SJCRH30 (cell line): ENCODE results near the gene RHOB. TPM values are rescaled to one million over a fixed set of nuclear protein-coding genes. Genes with fewer than 3 reads are reported as not detected.

Experiments used
- DNase-seq, 2 experiments: peaks; one replicate each; pipeline ENCODE4 v3.0.0-alpha.2; 2015 to 2020
- H3K27ac ChIP-seq: fragments of 250-450 bp; sonication (Bioruptor Pico); 2 replicates; pipeline ENCODE4 v1.5.1; 2020; ENCODE audit warnings: mild to moderate bottlenecking, moderate library complexity
- H3K27me3 ChIP-seq: fragments of 250-450 bp; sonication (Bioruptor Pico); 2 replicates; pipeline ENCODE4 v1.5.1; 2020; ENCODE audit warnings: mild to moderate bottlenecking, moderate library complexity
- H3K36me3 ChIP-seq: fragments of 250-450 bp; sonication (Bioruptor Pico); 2 replicates; pipeline ENCODE4 v1.5.1; 2020; ENCODE audit warnings: mild to moderate bottlenecking, moderate library complexity
- H3K4me1 ChIP-seq: fragments of 250-450 bp; sonication (Bioruptor Pico); 2 replicates; pipeline ENCODE4 v1.5.1; 2020; ENCODE audit warnings: mild to moderate bottlenecking, moderate library complexity
- H3K4me3 ChIP-seq: fragments of 250-450 bp; sonication (Bioruptor Pico); 2 replicates; pipeline ENCODE4 v1.5.1; 2020; ENCODE audit warnings: mild to moderate bottlenecking, moderate library complexity
- H3K9me3 ChIP-seq: fragments of 250-450 bp; sonication (Bioruptor Pico); replicated peaks from 2 replicates; pipeline ENCODE4 v1.5.1; 2020; ENCODE audit warnings: mild to moderate bottlenecking, moderate library complexity
- total RNA-seq: library from RNA; depleted of rRNA; stranded (reverse); fragments of >200 nt; shearing (Covaris generic); gene quantifications from 2 replicates; pipeline ENCODE4 v1.2.3, GENCODE V29; 2014

Gene RHOB
- total RNA-seq, 1 experiment from 2014 or later: 138 TPM

DNA sequence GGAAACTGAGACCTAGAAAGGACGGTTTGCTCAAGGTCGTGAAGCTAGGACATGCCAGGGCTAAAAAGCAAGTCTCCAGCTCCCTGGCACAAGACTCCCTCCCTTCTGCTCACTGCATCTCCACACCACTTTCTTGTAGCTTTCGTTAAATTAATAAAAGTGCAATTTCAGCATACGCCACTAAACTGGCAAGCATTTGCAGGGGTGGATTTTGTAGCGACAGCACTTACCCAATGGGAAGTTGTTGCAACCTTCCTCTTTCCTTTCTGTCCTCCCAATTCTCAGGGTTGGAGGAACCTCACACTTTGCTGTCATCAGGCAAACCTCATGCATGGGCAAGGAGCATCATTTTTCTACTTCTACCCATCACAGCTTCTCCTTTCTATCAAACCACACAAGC lies 7.4 kb upstream of the RHOB start:
- no peak overlapping the region for H3K4me3 ChIP-seq
- no peaks in the 10 kb centered on the region for H3K36me3 ChIP-seq
- H3K4me1 ChIP-seq: peaks cover 30% of the 10 kb centered on the region
- DNase-seq: no peak
- no peak overlapping the region for H3K27ac ChIP-seq
- no peaks in the 10 kb centered on the region for H3K27me3 ChIP-seq
- no peaks in the 10 kb centered on the region for H3K9me3 ChIP-seq

DNA sequence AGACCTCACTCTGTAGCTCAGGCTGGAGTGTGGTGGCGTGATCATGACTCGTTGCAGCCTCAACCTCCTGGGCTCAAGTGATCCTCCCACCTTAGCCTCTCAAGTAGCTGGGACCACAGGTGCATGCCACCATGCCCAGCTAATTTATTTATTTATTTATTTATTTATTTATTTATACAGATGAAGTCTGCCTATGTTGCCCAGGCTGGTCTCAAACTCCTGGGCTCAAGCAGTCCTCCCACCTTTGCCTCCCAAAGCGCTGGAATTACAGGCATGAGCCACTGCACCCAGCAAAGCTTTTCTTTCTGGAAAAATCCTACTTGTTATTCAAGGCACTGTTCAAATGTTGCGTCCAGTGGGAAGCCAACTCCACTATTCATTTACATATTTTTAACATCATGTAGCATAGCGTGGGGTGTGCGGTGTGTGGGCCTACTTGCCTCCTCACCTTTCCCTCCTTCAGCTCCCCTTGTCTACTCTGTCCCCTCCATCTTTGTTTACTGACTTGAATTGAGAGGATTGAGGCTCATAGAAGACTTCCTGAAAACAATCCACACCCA lies 6.8 kb upstream of the RHOB start:
- Histone ChIP-seq H3K4me3 (no peak overlapping the region), H3K4me1 (peaks cover 26% of the 10 kb centered on the region), H3K27ac (no peak overlapping the region), H3K9me3 (no peaks in the 10 kb centered on the region), H3K27me3 (no peaks in the 10 kb centered on the region), H3K36me3 (no peaks in the 10 kb centered on the region)
- no peak for DNase-seq

DNA sequence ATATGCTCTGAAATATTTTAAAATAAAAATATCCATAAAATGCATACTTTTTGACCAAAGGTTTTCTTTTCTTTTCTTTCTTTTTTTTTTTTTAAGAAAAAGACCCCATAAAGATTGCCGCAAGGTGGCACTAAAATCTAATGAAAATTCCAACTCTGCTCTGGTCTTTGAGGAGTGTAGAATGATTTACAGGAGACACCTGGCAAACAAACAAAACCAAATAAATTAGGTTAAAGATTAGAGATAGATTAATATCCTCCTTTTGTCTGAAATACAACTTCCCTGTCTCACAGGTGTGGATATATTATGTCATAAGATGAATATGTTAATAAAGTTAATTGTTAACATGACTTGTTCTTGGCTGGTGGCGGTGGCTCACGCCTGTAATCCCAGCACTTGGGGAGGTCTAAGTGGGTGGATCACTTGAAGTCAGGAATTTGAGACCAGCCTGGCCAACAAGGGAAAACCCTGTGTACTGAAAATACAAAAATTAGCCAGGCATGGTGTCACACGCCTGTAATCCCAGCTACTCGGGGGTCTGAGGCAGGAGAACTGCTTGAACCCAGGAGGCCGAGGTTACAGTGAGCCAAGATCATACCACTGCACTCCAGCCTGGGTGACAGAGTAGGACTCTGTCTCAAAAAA lies 3.5 kb upstream of the RHOB start:
- peak overlapping the region; percentile 0; the same call in 1 of the 2 replicates for H3K27ac ChIP-seq
- no peaks in the 10 kb centered on the region for H3K27me3 ChIP-seq
- H3K9me3 ChIP-seq: no peaks in the 10 kb centered on the region
- peaks cover 7% of the 10 kb centered on the region for H3K36me3 ChIP-seq
- H3K4me1 ChIP-seq: peaks cover 25% of the 10 kb centered on the region
- DNase-seq: peak; percentile 79 to 89
- H3K4me3 ChIP-seq: no peak overlapping the region

DNA sequence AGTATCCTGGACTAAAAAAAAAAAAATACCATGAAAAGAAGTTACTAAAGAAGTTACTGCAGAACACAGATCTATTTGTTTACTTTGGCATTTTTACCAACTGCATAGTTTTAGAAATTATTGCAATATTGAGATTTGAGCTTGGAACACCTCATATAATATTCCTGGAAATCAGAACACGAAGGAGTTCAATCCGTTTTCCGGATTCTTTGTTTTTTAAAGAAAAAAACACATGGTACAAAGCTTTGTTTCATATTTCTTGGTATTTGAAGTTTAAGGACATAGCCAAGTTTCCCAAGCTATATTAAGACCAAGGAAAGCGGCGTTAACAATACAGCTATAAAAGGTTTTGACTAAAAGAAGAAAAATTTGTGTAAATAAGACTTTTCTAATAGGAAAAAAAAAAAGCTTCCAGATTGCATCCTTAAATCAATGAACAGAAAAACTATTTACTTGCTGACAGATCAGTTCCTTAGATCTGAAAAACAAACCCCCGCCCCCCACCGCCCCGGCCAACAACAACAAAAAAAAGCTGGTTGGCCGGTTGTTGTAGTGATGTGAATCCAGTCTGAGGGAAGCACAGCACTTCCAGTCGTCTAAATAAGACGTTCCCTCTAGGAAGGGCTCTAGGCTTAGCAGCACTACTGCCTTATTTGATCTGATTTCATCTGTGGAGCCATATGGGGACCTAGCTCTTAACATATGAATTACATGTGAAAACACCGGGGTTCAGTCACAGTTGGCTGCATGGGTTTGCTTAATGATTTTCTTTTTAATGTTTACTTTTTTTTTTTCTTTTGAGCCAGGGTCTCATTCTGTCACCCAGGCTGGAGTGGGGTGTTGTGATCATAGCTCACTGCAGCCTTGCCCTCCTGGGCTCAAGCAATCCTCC lies 2.5 kb upstream of the RHOB start:
- DNase-seq: peak in 1 of 2 experiments; percentile 30
- H3K4me1 ChIP-seq: peaks cover 18% of the 10 kb centered on the region
- no peak overlapping the region for H3K27ac ChIP-seq
- H3K27me3 ChIP-seq: no peaks in the 10 kb centered on the region
- no peak overlapping the region for H3K4me3 ChIP-seq
- H3K36me3 ChIP-seq: peaks cover 15% of the 10 kb centered on the region
- H3K9me3 ChIP-seq: no peaks in the 10 kb centered on the region

DNA sequence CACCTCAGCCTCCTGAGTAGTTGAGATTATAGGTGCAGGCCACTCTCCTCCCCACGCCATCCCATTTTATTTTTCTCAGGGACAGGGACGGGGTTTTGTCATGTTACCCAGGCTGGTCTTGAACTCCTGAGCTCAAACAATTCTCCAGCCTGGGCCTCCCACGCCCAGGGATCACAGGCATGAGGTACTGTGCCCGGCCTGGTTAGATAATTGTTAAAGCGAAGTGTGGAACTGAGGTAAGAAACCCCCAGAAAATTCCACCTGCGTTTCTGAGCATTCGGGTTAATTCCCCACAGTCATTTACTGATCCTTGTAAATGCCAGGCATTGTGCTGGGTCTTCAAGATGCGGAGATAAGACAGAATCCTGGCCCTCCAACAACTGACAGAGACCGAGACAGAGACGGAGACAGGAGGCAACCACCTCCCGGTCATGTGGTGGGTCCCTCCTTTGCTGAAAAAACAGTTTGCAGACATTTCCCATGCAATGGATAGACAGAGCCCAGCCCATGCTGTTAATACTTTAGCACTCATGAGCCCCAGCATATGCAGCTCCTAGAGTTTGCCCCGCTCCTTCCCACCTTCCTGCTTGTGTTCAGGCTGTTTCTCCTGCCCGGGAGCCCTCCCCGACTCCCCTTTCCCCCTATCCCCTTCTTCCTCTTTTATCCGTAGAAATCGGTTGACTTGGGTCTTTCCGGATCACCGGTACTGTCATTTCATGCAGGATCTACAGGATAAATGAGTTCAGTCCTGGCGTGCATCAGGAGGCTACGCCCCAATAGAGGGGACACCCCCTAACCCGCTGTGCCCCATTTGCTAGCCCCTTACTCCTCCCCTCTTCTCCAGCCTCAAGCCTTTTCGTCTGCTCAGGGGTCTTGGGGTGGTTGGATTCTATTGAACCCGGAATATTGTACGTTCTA lies 1.6 kb upstream of the RHOB start:
- H3K36me3 ChIP-seq: peaks cover 18% of the 10 kb centered on the region
- no peak for DNase-seq
- H3K4me3 ChIP-seq: no peak overlapping the region
- no peaks in the 10 kb centered on the region for H3K9me3 ChIP-seq
- no peak overlapping the region for H3K27ac ChIP-seq
- no peaks in the 10 kb centered on the region for H3K27me3 ChIP-seq
- H3K4me1 ChIP-seq: peaks cover 24% of the 10 kb centered on the region

DNA sequence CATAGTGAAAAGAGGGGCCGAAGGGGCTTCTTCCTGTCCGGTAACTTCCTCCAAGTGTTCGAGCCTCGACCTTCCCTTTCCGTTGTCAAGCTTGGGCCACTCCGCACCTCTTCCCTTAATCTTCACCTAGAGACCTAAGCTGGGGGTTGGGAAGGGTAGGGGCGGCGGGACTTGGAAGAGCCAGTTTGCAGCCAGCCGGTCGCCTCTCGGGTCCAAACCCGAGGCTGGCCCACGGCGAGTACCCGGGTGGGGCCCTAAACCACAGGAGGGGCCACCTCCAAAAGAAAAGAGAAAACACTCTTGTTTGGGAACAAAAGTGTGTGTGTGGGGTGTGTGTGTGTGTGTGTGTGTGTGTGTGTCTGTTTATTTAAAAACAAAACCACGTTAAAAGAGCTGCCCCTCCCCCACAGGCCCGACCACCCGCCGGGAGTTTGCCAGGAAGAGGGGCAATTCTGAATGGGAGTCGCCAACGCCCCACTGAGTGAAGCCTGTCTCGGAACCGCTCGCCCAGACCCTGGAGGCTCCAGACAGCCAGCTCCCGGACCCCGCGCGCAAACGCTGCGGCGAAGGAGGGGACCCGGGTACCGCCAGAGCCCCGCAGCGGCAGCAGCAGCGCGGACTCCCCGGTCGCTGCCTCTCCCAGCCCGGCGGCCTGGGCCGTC lies 488 bp upstream of the RHOB start:
- H3K4me3 ChIP-seq: peak overlapping the region; percentile 95
- H3K9me3 ChIP-seq: no peaks in the 10 kb centered on the region
- peak overlapping the region; percentile 94 for H3K27ac ChIP-seq
- H3K36me3 ChIP-seq: peaks cover 18% of the 10 kb centered on the region
- H3K27me3 ChIP-seq: no peaks in the 10 kb centered on the region
- no peak for DNase-seq
- H3K4me1 ChIP-seq: peaks cover 32% of the 10 kb centered on the region

DNA sequence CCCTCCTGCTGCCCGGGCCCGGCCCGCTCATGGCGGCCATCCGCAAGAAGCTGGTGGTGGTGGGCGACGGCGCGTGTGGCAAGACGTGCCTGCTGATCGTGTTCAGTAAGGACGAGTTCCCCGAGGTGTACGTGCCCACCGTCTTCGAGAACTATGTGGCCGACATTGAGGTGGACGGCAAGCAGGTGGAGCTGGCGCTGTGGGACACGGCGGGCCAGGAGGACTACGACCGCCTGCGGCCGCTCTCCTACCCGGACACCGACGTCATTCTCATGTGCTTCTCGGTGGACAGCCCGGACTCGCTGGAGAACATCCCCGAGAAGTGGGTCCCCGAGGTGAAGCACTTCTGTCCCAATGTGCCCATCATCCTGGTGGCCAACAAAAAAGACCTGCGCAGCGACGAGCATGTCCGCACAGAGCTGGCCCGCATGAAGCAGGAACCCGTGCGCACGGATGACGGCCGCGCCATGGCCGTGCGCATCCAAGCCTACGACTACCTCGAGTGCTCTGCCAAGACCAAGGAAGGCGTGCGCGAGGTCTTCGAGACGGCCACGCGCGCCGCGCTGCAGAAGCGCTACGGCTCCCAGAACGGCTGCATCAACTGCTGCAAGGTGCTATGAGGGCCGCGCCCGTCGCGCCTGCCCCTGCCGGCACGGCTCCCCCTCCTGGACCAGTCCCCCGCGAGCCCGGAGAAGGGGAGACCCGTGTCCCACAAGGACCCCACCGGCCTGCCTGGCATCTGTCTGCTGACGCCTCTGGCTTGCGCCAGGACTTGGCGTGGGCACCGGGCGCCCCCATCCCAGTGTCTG lies 767 bp downstream of the RHOB start:
- H3K27ac ChIP-seq: peak overlapping the region; percentile 94
- H3K4me3 ChIP-seq: peak overlapping the region; percentile 95
- DNase-seq: peak; percentile 47 to 63
- H3K9me3 ChIP-seq: no peaks in the 10 kb centered on the region
- H3K36me3 ChIP-seq: peaks cover 18% of the 10 kb centered on the region
- no peaks in the 10 kb centered on the region for H3K27me3 ChIP-seq
- H3K4me1 ChIP-seq: peaks cover 32% of the 10 kb centered on the region

DNA sequence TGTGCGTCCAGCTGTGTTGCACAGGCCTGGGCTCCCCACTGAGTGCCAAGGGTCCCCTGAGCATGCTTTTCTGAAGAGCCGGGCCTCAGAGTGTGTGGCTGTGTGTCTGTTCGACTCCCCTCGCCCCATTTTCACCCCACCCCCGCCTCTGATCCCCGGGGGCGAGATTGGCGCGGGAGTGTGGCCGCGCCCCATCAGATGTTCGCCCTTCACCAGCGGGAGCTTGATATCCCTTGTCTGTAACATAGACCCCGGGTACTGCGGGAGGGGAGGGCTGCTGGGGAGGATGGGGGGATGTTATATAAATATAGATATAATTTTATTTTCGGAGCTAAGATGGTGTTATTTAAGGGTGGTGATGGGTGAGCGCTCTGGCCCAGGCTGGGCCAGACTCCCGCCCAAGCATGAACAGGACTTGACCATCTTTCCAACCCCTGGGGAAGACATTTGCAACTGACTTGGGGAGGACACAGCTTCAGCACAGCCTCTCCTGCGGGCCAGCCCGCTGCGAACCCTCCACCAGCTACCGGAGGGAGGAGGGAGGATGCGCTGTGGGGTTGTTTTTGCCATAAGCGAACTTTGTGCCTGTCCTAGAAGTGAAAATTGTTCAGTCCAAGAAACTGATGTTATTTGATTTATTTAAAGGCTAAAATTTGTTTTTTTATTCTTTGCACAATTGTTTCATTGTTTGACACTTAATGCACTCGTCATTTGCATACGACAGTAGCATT lies 1.5 kb downstream of the RHOB start:
- Histone ChIP-seq H3K27ac (peak overlapping the region; percentile 94), H3K9me3 (no peaks in the 10 kb centered on the region), H3K4me3 (peak overlapping the region; percentile 95), H3K4me1 (peaks cover 30% of the 10 kb centered on the region), H3K36me3 (peaks cover 18% of the 10 kb centered on the region), H3K27me3 (no peaks in the 10 kb centered on the region)
- peak; percentile 54 to 62 for DNase-seq

DNA sequence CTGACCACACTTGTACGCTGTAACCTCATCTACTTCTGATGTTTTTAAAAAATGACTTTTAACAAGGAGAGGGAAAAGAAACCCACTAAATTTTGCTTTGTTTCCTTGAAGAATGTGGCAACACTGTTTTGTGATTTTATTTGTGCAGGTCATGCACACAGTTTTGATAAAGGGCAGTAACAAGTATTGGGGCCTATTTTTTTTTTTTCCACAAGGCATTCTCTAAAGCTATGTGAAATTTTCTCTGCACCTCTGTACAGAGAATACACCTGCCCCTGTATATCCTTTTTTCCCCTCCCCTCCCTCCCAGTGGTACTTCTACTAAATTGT lies 2.1 kb downstream of the RHOB start:
- H3K27ac ChIP-seq: no peak overlapping the region
- H3K36me3 ChIP-seq: peaks cover 18% of the 10 kb centered on the region
- H3K4me1 ChIP-seq: peaks cover 25% of the 10 kb centered on the region
- no peak for DNase-seq
- no peaks in the 10 kb centered on the region for H3K27me3 ChIP-seq
- no peaks in the 10 kb centered on the region for H3K9me3 ChIP-seq
- H3K4me3 ChIP-seq: peak overlapping the region; percentile 95

DNA sequence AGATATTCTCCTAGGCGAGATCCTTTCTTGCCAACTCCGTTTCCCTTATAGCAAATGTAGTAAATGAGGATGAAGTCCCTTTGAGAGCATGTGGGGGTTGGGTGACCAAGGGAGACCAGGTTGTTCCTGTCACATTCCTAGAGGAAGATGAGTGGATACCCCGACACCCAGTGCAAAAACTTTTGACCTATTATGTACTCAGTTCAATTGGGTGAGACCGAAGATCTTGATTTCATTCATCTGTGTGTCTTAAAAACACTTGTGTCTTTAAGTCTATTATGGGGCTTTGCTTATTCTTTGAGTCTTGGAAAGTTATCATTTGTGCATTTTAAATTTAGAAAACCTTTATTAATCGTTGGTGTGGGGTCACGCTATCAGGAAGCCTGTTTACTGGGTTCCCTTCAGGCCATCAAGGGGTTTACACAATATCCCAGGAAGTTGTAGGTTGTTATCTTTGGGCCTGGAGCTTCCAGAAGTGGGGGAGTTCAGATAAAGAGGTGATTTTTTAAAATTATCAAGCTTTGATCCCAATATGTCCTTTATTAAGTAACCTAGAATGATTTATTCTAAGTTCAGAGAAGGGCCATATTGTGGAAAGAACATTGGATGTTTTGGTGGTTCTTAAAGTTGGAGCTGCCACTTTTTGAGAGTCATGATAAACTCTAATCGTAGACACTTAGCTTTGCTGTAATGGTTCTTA lies 2.8 kb downstream of the RHOB start:
- Histone ChIP-seq H3K4me1 (peaks cover 21% of the 10 kb centered on the region), H3K9me3 (no peaks in the 10 kb centered on the region), H3K36me3 (peaks cover 18% of the 10 kb centered on the region), H3K27me3 (no peaks in the 10 kb centered on the region), H3K27ac (no peak overlapping the region), H3K4me3 (peak overlapping the region; percentile 95; the same call in 1 of the 2 replicates)
- peak in 1 of 2 experiments; percentile 29 for DNase-seq

DNA sequence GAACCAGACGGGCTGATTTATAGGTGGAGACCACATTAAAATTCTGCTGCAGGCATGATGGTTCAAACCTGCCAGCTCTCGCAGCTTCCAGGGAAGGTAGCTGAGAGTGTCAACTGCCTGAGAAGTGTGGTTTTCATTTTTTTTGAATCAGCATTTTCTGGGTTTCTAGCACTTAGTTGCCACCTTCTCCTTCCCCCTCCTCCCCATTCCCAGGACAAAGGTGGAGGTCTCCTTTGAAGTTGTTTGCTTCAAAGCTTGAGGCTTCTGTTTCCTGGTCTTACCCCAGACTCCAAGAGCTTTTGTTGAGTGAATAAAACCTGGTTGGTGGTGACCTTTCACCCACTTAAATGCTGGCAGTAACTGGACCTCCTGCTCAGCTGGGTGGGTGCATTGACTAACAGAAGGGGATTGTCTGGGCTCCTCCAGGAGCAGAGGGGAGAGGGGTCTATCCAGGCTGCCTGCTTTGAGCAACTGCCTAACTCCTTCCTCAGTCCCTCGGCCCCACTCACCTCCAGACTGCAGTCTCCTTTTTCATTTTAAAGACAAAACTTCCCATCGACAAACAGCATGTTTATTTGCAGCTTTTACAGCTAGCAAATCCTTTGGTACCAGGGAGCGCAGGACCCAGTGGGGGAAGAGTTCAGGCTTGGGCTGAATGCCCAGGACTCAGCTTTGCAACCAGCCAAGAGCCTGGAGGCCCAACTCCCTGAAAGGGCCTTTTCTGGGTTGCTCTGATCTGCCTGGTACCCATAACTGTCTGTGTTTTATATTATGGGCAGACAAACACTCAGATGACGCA lies 3.5 kb downstream of the RHOB start:
- peak; percentile 34 to 64 for DNase-seq
- H3K4me3 ChIP-seq: no peak overlapping the region
- H3K36me3 ChIP-seq: peaks cover 18% of the 10 kb centered on the region
- peaks cover 21% of the 10 kb centered on the region for H3K4me1 ChIP-seq
- no peaks in the 10 kb centered on the region for H3K27me3 ChIP-seq
- no peaks in the 10 kb centered on the region for H3K9me3 ChIP-seq
- no peak overlapping the region; the same call in 1 of the 2 replicates for H3K27ac ChIP-seq

DNA sequence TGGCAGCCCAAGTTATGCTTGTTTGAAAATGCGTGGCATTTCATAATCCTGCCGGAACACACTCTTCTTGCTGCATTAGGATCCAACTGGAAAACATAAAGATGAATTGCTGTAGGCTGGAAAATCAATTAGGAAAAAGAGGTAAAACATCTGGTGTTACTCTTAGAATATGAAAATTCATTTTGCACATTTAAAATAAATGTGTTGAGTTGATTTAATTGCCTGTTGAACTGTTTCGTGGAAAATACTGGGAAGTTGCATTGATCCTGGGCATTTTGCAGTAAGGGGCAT lies 4.1 kb downstream of the RHOB start:
- Histone ChIP-seq H3K27ac (no peak overlapping the region; the same call in 1 of the 2 replicates), H3K4me1 (peaks cover 21% of the 10 kb centered on the region), H3K36me3 (peaks cover 18% of the 10 kb centered on the region), H3K4me3 (no peak overlapping the region), H3K9me3 (no peaks in the 10 kb centered on the region), H3K27me3 (no peaks in the 10 kb centered on the region)
- no peak for DNase-seq
